HepG2 (cell line): ENCODE results near the gene COL5A2. TPM values are rescaled to one million over a fixed set of nuclear protein-coding genes. Genes with fewer than 3 reads are reported as not detected.

Experiments
- ATAC-seq: fragments of 200-7000 bp; cut with Tn5 transposase; 3 replicates; pipeline ENCODE4 v1.9.1; 2020; ENCODE audit warnings: mild to moderate bottlenecking, moderate library complexity
- BruUV-seq: library from RNA; stranded (reverse); fragments of 400-500 nt; replicated peaks from 2 replicates; lab custom pipeline; 2021; lab: Mats Ljungman, UMichigan
- CTCF ChIA-PET: fragments of 300-600 bp; formaldehyde crosslinking; extraction: SDS; loops from one replicate; lab custom pipeline; 2021; ENCODE audit warnings: low total read pairs, inconsistent platforms, low intra/inter-chr PET ratio; lab: Yijun Ruan, JAX
- POLR2A ChIA-PET: fragments of 350-600 bp; sonication (Branson Sonifier 250); formaldehyde crosslinking; loops from one replicate; lab custom pipeline; 2020; ENCODE audit warnings: antibody characterized with exemption, inconsistent platforms; lab: Yijun Ruan, JAX
- DNase-seq: peaks from one replicate; pipeline ENCODE4 v3.0.0-alpha.2; 2015; ENCODE audit warnings: low spot score
- FAIRE-seq: peaks from 3 replicates; lab custom pipeline; 2011; peaks lifted over from hg19 to GRCh38; lab: Jason Lieb, UNC
- H2AFZ ChIP-seq: one replicate; pipeline ENCODE4 v1.6.1; 2011; ENCODE audit warnings: low read length, inconsistent platforms
- H3K27ac ChIP-seq: fragments of 300-600 bp; 3 replicates; pipeline ENCODE4 v1.8.0; 2011; ENCODE audit warnings: mixed run types, mild to moderate bottlenecking, mixed read lengths, low read length, inconsistent platforms; ENCODE audit not compliant: insufficient read depth; ENCODE audit errors: extremely low read length
- H3K27me3 ChIP-seq, 2 experiments: fragments of 200-600 bp in 1 of 2; 2 replicates in 1 of 2; 3 replicates in 1 of 2; pipeline versions ENCODE4 v1.6.0 to v1.8.0; 2011; ENCODE audit warnings: low read length in 2 of 2, mild to moderate bottlenecking in 2 of 2, moderate library complexity in 2 of 2, inconsistent platforms in 1 of 2; ENCODE audit not compliant: insufficient read depth in 2 of 2, control insufficient read depth in 1 of 2
- H3K36me3 ChIP-seq, 2 experiments: fragments of 200-600 bp in 1 of 2; replicated peaks in 1 of 2; 2 replicates in 1 of 2; 3 replicates in 1 of 2; pipeline versions ENCODE4 v1.5.1 to v1.8.0; 2011; ENCODE audit warnings: low read length in 2 of 2, inconsistent platforms in 1 of 2; ENCODE audit not compliant: insufficient read depth in 2 of 2, control insufficient read depth in 1 of 2
- H3K4me1 ChIP-seq: 2 replicates; pipeline ENCODE4 v1.5.1; 2012; ENCODE audit warnings: low read length, inconsistent platforms; ENCODE audit not compliant: insufficient read depth
- H3K4me2 ChIP-seq: 2 replicates; pipeline ENCODE4 v1.6.0; 2011; ENCODE audit warnings: low read depth, low read length, inconsistent platforms
- H3K4me3 ChIP-seq, 3 experiments: fragments of 200-600 bp in 1 of 3; sonication (generic), shearing (Covaris generic) in 1 of 3; replicated peaks in 1 of 3; 2 replicates each; pipeline ENCODE4 v1.5.1; 2011 to 2016; ENCODE audit warnings: low read length in 3 of 3, inconsistent platforms in 2 of 3, low read depth in 2 of 3, mild to moderate bottlenecking in 2 of 3, control low read depth in 1 of 3, mixed read lengths in 1 of 3; ENCODE audit not compliant: insufficient read depth in 1 of 3
- H3K79me2 ChIP-seq: one replicate; pipeline ENCODE4 v1.6.1; 2011; ENCODE audit warnings: low read length, inconsistent platforms; ENCODE audit not compliant: insufficient read depth
- H3K9ac ChIP-seq: 2 replicates; pipeline ENCODE4 v1.6.0; 2011; ENCODE audit warnings: mild to moderate bottlenecking, low read depth, low read length, inconsistent platforms; ENCODE audit not compliant: insufficient read depth
- H3K9me3 ChIP-seq: 2 replicates; pipeline ENCODE4 v1.5.1; 2012; ENCODE audit warnings: mild to moderate bottlenecking, low read length
- H4K20me1 ChIP-seq: 2 replicates; pipeline ENCODE4 v1.6.0; 2011; ENCODE audit warnings: inconsistent platforms, mild to moderate bottlenecking, low read length, moderate library complexity; ENCODE audit not compliant: insufficient read depth
- CBX2 ChIP-seq, 2 experiments: fragments of 200-600 bp in 1 of 2; sonication (generic); formaldehyde crosslinking in 1 of 2; IDR thresholded peaks; 2 replicates each; pipeline versions ENCODE4 v1.7.0 to v1.8.1; 2018 to 2022; ENCODE audit warnings: low read depth in 2 of 2, low read length in 1 of 2, mild to moderate bottlenecking in 1 of 2, missing genetic modification reagents in 1 of 2
- FOXC1 ChIP-seq: sonication (generic); formaldehyde crosslinking; IDR thresholded peaks from 2 replicates; pipeline ENCODE4 v1.8.0; 2022; ENCODE audit warnings: mild to moderate bottlenecking, missing genetic modification reagents, borderline replicate concordance
- HDAC6 ChIP-seq: fragments of 200-600 bp; sonication (generic); IDR thresholded peaks from 2 replicates; pipeline ENCODE4 v1.7.0; 2017; ENCODE audit warnings: mild to moderate bottlenecking, antibody characterized with exemption, low read length, low read depth
- IKZF4 ChIP-seq: sonication (generic); formaldehyde crosslinking; IDR thresholded peaks from 2 replicates; pipeline ENCODE4 v1.5.1; 2020; ENCODE audit warnings: borderline replicate concordance, mild to moderate bottlenecking, low read depth, missing genetic modification reagents; ENCODE audit errors: not compliant biosample characterization
- RARG ChIP-seq: sonication (generic); formaldehyde crosslinking; IDR thresholded peaks from 2 replicates; pipeline ENCODE4 v1.4.0; 2020; ENCODE audit warnings: low read depth, mild to moderate bottlenecking, missing genetic modification reagents
- ZNF3 ChIP-seq: IDR thresholded peaks from 2 replicates; pipeline ENCODE4 v1.7.0; 2017; ENCODE audit warnings: inconsistent platforms
- ZNF441 ChIP-seq: sonication (generic); formaldehyde crosslinking; IDR thresholded peaks from 2 replicates; pipeline ENCODE4 v1.7.0; 2021; ENCODE audit warnings: missing genetic modification reagents, borderline replicate concordance
- ZNF746 ChIP-seq: sonication (generic); formaldehyde crosslinking; IDR thresholded peaks from 2 replicates; pipeline ENCODE4 v1.8.0; 2022; ENCODE audit warnings: mild to moderate bottlenecking, missing genetic modification reagents
- WGBS: methylation state at CpG from one replicate; pipeline ENCODE4 v1.1.6; 2017; ENCODE audit warnings: low lambda C conversion rate; 5-methylcytosine and 5-hydroxymethylcytosine counted together
- in situ Hi-C: cut with HindIII; loops from 2 replicates; pipeline ENCODE4 v1.10.0; 2017; ENCODE audit warnings: low pct_unique_long_range_greater_than_20kb; ENCODE audit not compliant: extremely low pct_ligation_motif_present
- intact Hi-C: fragments of 100-400 bp; cut with micrococcal nuclease; formaldehyde crosslinking; loops from one replicate; pipeline ENCODE4 v1.10.0; 2022; ENCODE audit not compliant: unreplicated experiment
- polyA plus RNA-seq, 8 experiments: library from polyadenylated mRNA; depleted of rRNA in 3 of 8; stranded (reverse) in 7 of 8; unstranded in 1 of 8; fragments of >200 nt; fragmentation: Illumina TruSeq in 4 of 8; extraction: Trizol in 4 of 8; gene quantifications; 2 replicates each; pipeline versions ENCODE4 v1.2.1 to v1.2.3, GENCODE V29; 2011 to 2016; ENCODE audit warnings: low read depth in 4 of 8, missing spikeins in 1 of 8, mixed read lengths in 1 of 8; ENCODE audit not compliant: insufficient read depth in 1 of 8
- total RNA-seq, 5 experiments: library from RNA; depleted of rRNA; stranded (reverse); fragments of >200 nt; fragmentation: Illumina TruSeq; extraction: Trizol; gene quantifications; 2 replicates each; pipeline ENCODE4 v1.2.3, GENCODE V29; 2016; ENCODE audit warnings: low read depth in 1 of 5

Gene COL5A2
- total and polyA plus RNA-seq, 2 of the 13 experiments (the other 11 are each of a cell fraction or from before 2014, with no cell fraction given), result 0.83 to 1.5 TPM

DNA sequence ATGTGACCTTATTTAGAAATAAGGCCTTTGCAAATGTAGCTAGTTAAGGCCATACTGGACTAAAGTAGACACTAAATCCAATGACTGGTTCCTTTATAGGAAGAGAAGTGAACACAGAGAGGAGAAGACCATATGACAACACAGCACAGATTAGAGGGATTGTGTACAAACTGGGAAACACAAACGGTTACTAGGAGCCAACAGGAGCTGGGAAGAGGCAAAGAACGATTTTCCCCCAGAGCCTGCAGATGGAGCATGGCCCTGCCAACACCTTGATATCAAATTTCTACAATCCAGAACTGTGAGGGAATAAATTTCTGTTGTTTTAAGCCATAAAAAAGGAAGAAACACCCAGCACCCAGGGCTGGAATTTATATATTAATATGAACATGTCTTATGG, 38.7 kb upstream of the COL5A2 start:
- no TSS peak for BruUV-seq
- ATAC-seq (no peak), DNase-seq (no peak), FAIRE-seq (no peak)
- Histone ChIP-seq H2AFZ (no peak overlapping the region), H3K9me3 (no peaks in the 10 kb centered on the region), H4K20me1 (no peaks in the 10 kb centered on the region), H3K27me3 (no peaks in the 10 kb centered on the region), H3K27ac (no peak overlapping the region), H3K4me2 (no peak overlapping the region), H3K4me3 (no peak overlapping the region), H3K9ac (no peak overlapping the region), H3K36me3 (no peaks in the 10 kb centered on the region), H3K4me1 (no peaks in the 10 kb centered on the region), H3K79me2 (no peaks in the 10 kb centered on the region)
- WGBS, result 0% methylated on average over 2 of the region's 2 CpGs
- ChIA-PET POLR2A (no interaction called here), CTCF (no interaction called here)
- TF ChIP-seq FOXC1 (CRISPR knock-in tag), result no peak
- no peak for TF ChIP-seq HDAC6
- no peak for TF ChIP-seq IKZF4 (CRISPR knock-in tag)
- no peak for TF ChIP-seq ZNF3 (CRISPR knock-in tag)
- TF ChIP-seq ZNF441, result no peak
- in situ Hi-C loops (no loop called here), intact Hi-C loops (no loop called here)

GRCh38 chr2:189217541-189217940, 38.0 kb upstream of the COL5A2 start:
- ATAC-seq (no peak), FAIRE-seq (no peak), DNase-seq (no peak)
- Histone ChIP-seq H2AFZ (no peak overlapping the region), H3K9me3 (no peaks in the 10 kb centered on the region), H3K4me1 (no peaks in the 10 kb centered on the region), H3K9ac (no peak overlapping the region), H3K4me2 (no peak overlapping the region), H3K36me3 (no peaks in the 10 kb centered on the region), H3K4me3 (no peak overlapping the region), H4K20me1 (no peaks in the 10 kb centered on the region), H3K27me3 (no peaks in the 10 kb centered on the region), H3K79me2 (no peaks in the 10 kb centered on the region), H3K27ac (no peak overlapping the region)
- TF ChIP-seq CBX2 (IDR thresholded peaks at IDR 0.05; ENCODE audit: low read depth, low read length) (no peak), CBX2 (CRISPR knock-in tag; IDR thresholded peaks at IDR 0.05; ENCODE audit: low read depth) (no peak), RARG (CRISPR knock-in tag) (no peak), ZNF746 (CRISPR knock-in tag) (no peak)
- intact Hi-C loops (no loop called here), in situ Hi-C loops (no loop called here)
- WGBS, result 30% methylated on average over 6 of the region's 6 CpGs
- no TSS peak for BruUV-seq
- ChIA-PET CTCF (no interaction called here), POLR2A (no interaction called here)
